ENCODE results near the gene STX2.
"Not testable (repeated sequence)": the region's sequence is repeated elsewhere in the genome, so short reads cannot be mapped to it uniquely, and the experiment has no call there.

Gene STX2

DNA sequence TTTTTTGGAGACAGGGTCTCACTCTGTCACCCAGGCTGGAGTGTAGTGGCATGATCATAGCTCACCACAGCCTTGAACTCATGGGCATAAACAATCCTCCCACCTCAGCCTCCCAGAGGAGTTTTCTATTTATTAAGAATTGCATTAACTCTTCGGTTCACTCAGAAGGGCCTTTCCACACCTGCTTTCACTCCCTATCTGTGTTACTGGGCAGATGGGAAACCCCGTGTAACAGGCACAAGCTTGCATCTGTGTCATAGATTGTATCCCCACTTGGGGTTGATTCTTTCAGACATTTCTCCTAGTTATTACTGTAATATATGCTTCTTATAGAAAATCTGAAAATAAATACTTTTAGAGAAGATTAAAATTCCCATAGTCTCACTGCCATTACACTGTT lies 38.7 kb downstream of the STX2 start:
- DNase-seq (ENCODE audit: low read depth in 2 of 2) = no peak

DNA sequence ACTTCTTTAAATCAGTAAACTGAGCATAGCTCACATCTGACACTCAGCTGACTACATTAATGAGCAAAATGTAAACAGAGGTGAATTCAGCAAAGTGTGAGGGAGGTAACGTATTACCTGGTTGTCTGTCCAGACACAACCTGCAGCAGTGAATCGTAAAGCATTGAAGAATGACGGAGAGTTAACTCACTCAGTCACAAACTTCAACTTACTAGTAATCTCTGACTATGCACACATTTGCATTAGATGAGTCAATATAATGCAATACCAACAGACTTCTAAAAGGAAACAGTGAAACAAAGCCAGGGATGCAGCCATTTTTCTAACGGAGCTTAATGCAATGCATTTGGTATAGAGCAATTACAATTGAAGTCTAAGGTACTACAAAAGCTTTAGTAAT lies 40.0 kb downstream of the STX2 start:
- no peak for DNase-seq (ENCODE audit: low read depth in 2 of 2)

DNA sequence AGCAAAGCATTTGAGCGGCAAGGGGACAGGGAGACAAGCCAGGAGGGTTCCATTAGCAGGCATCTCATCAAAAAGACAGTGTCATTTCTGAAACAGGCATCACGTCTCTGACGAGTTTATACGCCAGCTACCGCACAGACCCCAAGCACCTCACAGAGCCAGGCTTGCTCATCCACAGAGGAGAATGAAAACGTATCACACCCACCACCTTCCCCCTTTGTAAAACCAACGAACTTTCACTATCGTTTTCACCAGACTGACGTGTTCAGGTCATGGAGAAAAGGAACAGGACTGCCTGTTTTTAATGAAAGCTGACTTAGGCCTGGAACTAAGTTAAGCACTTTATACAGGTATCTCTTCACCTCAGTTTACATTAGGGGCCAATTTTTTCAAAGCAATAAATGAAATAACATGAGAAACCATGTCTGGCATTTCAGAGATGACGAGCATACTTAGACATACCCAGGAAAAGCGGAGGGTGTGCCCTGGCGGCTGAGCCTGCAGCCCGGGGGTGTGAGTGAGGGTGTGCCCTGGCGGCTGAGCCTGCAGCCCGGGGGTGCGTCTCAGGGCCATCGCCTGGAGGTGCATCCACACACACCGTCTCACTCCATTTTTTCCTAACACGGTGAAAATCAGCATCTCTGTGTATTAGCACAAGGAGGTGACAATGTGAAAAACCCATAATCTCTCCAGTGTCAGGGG lies 41.9 kb downstream of the STX2 start:
- DNase-seq (ENCODE audit: low read depth in 2 of 2) = peak; percentile 34 to 39

DNA sequence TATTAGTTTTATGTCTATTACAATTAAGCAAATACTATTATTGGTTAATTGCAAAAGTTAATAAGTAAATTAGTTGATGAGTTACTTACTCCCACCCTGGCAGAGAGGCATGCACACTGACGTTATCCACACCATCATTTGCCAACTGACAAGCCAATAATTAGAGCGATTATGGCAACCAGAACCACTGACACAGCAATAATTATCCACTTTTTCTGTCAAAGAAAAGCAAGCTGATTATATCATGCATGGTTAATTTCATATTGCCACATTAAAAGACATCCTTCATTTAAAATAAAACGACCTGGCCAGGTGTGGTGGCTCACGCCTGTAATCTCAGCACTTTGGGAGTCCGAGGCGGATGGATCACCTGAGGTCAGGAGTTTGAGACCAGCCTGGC lies 43.1 kb downstream of the STX2 start:
- DNase-seq (ENCODE audit: low read depth in 2 of 2) = no peak

DNA sequence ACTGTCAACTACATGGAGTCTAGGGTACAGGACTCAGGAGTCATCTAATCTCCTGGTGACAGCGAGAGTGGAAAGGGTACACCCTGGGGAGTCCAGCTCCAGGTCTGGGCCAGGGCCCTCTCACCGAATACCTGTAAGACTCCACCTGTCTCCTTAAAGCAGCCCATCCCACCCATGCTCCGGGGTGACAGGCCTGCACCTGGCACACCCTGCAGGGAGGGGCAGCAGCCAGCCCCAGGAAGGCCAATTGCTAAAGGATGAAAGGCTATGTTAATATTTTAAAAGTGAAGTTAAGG lies 45.5 kb downstream of the STX2 start:
- DNase-seq (ENCODE audit: low read depth in 2 of 2) = no peak

DNA sequence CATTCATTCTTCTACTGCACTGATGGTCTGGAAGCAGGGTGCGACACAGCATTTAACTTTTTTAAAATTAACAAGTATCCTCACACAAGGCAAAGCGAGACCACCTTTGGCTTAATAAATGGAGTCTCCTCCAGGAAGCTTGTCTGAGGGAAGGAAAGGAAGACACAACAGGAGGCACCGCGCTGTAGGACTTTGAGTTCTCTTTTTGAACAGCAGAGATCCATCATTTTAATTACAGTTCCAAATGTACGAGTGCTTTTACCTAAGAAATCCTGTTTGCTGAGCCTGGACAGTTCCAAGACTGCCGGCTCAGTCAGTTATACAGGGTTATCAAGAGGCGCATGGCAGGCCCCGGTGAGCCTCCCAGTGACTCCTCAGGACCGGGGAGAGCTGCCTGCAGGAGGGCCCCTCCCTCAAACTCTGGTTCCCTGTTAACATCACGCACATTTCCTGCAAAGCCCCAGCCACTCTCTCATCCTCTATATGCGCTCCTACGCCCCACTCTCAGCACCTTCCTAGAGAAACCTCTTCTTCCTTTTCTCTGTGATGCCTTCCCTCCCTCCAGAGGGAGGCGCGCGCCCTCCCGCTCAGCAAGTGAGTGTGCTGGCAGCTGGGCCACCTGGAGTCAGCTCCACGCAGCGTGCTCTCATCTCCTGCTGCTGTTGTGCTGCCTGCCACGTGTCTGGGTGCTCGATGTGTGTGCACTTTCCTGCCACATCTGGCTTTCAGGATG lies 46.1 kb downstream of the STX2 start:
- no peak for DNase-seq (ENCODE audit: low read depth in 2 of 2)

DNA sequence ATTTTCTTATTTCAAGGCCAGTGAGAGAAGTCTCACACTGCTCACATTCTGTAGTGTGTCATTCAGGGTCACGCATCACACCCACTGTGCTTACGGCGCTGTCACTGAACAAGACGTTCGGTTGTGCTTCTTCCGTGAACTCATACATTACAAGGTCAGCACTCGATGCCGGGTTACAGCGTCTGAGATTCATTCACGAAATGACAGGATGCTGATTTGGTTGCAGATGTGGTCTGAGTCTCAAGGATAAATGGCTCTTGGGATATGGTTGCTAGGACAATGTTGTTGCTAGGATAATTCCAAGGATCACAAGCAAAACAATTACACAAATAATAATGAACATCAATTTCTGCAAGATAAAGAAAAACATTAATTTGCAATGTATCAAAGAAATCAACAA lies 47.4 kb downstream of the STX2 start:
- DNase-seq (ENCODE audit: low read depth in 2 of 2) = no peak

DNA sequence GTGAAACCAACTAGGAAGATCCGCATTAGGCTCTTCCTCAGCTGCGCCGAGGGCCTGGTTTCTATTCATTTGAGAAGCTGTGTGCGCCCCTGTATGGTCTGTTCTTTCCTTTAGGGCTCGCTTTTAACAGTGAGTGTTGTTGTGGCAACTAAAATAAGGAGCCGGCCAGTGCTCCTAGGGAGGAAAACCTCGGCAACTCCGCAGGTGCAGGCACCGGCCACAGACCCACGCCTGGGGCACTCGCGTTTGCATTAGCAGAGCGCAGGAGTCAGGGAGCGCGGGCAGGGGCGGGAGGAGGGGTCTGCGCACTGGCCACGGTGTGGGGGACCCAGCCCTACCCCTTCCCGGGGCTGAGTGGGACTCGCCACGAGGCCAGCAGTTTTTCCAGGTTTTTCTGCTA lies 50.5 kb downstream of the STX2 start:
- DNase-seq (ENCODE audit: low read depth in 2 of 2) = no peak

DNA sequence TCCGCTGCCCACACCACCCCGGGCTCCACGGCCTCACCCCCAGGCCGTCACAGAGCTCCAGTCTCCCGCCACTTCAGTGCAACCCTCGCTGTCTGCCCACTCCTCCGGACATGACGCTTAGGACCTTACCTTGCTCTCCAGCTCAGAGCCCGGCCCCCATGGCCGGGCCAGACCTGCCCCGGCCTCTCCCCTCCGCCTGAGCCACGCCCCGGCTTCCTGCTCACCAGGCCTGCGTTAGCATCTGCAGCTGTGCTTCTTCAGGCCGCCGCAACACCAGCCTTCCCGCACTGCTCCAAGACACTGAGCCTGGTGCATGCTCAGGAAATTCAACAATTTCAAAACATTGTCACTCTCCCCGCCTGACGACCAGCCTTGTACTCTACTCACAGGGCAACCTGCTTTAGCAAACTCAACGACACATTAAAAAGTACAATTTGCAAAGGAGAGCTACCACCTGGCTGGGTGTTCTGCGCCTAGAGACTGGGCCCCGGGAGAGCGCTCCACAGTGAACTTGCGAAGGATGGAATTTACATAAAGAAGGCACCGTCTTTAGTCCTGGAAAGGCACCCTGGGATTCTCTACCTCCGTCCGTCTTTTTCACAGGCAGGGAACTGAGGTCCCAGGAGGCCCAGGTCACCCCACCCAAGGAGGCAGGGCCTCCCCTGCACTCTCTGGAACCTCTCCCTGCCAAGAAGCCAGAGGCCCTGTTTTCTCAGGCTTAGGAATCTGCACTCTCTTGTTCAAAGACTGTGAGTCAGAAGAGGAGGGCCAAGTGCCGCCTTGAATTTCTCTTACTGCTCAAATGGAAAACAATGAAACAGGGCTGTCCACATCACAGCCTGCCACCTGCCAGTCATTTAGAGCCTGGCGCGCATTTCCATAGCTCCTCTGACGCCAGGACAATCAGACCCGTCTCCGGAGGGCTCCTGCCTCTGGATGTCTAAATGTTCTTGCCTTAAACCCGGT lies 51.3 kb downstream of the STX2 start:
- no peak for DNase-seq (ENCODE audit: low read depth in 2 of 2)

DNA sequence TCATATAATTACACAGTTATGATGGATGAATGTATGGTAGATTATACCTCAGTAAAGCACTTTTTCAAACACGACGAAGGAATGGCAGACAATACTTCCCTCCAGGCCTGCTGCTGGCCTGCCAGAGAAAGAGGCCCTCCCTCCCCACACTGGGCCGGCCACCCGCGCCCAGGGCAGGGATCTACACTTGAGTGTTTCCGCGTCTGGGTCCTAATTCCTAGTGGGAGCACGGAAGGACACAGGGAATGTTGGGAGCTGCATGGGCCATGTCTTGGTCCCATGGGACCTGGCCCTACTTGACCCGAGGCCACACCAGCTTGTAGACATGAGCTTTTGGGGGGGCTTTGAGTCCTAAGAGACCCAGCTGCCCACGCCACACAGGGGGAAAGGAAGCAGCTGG lies 52.0 kb downstream of the STX2 start:
- DNase-seq (ENCODE audit: low read depth in 2 of 2) = no peak

DNA sequence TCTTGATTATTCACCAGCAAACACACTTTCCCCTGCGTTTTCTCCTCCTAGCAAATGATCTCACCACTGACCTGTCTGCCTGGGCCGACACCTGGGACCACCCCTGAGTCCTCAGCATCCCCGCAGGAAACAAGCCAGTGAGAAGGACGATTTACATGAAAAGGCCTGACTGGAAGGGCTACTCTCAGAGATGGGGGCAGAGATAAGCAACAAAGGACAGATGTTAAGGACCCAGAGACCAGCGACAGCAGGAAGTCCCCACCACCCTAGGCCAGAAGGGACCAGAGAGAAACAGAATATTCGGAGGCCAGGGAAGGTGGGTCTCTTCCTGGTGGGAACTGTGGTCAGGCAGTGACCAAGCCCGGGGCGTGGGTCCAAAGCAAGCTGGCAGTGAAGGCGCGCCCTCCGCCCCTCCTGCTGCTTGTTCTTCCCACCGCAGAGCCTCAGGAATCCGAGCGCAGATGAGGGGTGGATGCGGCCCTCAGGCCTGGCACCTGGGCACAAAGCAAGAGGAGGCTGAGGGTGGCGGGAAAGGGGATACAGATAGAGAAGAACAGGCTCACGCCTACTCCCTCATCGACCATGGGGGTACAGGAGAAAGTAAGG lies 55.8 kb downstream of the STX2 start:
- no peak for DNase-seq (ENCODE audit: low read depth in 2 of 2)

DNA sequence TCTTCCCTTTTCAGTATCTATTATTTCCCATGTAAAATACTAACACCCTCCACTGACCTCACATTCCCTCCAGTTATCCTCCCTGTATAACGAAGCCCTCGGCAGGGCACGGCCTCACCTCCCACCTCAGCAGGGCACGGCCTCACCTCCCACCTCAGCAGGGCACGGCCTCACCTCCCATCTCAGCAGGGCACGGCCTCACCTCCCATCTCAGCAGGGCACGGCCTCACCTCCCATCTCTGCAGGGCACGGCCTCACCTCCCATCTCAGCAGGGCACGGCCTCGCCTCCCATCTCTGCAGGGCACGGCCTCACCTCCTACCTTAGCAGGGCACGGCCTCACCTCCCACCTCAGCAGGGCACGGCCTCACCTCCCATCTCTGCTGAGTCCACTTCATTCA lies 56.8 kb downstream of the STX2 start:
- not testable (repeated sequence) for DNase-seq (ENCODE audit: low read depth in 2 of 2)

DNA sequence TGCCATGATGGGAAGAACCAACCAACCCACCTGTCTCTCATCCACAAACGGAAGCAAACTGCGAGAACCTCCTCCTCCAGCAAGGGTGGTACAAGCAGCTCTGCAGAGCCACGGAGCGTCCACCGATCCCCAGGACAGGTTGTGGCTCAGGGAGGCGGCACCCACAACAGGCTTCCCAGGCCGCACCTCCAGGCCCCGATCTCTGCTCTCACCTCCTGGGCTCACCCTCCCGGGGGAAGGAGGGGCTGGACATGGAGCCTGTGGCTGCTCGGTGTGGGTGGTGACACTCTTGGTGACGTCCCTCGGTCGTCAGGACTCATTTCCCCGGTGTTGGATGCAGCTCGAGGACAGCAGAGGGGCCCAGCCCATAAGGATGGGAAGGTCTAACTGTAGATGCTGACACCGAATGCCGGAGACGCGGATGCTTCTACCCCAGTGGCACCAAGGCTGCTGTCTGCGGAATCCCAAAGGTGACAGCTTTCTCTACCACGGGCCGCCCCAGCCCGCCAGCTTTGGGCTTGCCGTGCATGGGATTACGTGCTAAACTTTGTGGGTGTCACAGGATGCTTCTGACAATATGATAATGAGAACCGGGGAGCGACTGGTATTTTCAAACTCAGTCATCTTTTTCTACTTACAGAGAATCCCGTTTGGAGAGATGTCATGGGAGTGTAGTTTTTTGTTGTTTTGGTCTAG lies 58.0 kb downstream of the STX2 start:
- DNase-seq (ENCODE audit: low read depth in 2 of 2) = no peak

DNA sequence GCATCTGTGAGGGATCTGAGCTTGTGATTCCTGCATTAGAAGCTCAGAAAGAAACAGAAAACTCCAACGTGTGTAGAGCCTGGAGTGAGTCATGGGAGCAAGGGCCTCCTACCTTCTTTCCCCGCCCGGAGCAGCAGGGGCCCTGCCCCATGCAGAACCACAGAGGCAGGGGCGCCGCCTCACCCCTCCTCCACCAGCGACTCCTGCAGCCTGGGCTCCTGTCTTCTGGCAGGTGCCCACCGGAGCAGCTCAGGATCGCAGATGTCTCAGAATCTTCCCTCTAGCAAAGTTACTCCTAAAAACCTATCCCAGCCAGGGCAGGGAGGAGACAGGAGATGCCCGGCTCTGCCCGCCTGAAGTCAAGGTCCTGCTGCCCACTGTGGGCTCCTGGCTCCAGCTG lies 58.7 kb downstream of the STX2 start:
- no peak for DNase-seq (ENCODE audit: low read depth in 2 of 2)

DNA sequence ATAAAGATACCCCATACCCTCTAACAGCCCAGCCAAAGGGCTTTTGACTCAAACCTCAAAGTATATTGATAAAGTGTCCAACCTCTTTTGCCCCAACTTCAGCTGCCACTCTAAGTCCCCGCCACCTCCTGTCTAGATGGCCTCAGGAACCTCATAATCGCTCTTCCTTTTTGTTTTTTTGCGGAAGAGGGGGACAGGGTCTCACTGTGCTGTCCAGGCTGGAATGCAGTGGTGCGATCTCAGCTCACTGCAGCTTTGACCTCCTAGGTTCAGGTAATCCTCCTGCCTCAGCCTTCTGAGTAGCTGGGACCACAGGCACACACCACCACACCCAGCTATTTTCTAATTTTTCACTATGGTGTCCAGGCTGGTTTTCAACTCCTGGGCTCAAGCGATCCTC lies 60.3 kb downstream of the STX2 start:
- no peak for DNase-seq (ENCODE audit: low read depth in 2 of 2)

DNA sequence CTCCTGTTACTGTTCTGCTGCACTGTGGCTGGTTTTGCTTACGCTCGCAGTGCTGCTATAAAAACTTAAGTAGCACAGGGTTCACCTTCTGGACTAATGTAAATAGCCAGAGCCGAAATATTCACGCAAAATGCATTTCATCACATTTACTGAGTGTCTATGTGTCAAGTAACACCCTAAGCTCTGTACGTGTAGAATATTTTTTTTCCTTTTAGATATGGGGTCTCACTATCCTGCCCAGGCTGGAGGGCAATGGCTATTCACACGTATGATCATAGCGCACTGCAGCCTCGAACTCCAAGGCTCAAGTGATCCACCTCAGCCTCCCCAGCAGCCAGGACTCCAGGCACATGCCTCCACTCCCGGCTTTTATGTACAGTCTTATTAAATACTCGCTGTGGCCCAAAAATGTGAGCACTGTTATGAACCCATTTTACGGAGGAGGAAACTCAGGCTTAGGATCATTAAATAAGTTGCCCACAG lies 62.2 kb downstream of the STX2 start:
- no peak for DNase-seq (ENCODE audit: low read depth in 2 of 2)

DNA sequence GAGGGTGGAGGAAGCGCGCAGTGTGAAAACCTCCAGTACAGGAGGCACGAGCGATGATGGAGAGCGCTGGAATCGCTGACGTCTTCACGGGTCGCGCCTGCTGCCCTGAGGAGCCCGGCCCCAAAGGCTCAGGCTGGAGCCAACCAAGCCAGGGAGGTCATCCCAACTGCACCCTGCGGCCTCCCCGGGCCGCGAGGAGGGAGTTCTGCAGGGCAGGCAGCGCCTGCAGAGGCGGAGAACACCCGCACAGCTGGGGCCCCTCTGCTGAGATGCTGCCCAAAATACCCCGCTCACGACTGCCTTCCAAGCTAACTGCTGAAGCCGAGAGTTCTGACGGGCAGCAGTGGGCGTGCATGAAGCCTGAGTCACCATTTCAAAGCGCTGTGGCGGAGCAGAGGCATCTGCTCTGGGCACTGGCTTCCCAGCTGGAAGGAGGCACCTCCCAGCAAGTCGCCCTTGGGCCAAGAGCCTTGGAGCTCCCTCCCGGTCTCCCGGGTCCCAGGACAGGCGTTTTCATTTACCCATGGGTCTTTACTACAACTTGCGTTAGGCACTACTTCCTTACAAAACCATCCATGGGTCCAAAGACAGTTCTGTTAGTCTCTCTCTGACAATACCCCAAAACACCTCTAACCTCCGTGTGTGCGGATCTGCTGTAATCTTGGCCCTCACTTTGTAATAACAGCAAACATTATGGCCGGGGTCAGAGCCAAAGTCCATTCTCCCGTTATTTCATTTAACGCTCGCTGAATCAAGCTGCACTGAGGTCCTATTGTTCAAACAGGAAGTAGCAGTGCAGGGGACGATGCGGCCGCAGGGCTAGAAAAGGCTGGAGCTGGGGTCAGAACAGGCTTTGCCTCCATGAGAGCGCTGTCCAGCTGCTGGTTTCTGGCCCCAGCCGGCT lies 62.8 kb downstream of the STX2 start:
- DNase-seq (ENCODE audit: low read depth in 2 of 2) = peak; percentile 57 to 66

DNA sequence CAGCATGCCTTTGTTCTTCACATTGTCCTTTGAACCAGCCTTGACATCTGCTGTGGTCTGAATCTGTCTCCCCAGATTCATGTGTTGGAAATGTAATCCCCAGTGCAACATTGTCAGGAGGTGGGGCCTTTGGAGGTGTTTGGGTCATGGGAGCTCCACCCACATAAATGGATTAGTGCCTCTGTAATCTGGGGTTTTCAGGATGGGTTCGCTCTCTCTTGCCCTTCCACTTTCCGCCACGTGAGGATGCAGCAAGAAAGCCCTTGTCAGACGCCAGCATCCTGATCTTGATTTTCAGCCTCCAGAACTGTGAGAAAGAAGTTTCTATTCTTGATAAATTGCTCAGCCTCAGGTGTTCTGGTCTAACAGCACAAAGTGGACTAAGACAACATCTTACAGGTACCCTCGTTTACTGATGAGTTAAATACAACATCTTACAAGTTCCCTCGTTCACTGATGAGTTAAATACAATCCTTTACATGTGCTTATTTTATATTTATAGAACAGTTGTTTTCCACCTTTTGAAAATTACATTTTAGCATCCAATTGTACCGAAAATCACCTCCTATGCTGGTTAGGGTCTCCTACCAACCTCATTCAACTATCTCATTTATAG lies 68.5 kb downstream of the STX2 start:
- DNase-seq (ENCODE audit: low read depth in 2 of 2) = no peak

DNA sequence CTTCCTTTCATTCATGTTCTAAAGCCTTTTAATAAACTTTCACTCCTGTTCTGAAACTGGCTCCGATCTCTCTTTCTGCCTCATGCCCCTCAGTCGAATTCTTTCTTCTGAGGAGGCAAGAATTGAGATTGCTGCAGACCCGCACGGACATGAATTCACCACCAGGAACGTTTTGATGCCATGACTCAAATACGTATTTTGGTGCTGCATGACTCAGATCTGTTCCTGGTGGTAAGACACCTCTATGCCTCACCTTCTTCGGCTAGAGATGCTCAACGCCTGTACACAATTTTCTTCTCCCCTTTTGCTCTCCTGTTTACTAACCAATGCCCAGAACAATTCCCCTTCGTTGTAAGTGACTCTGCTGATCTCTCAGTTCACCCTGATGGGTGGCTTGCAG lies 70.9 kb downstream of the STX2 start:
- DNase-seq (ENCODE audit: low read depth in 2 of 2) = no peak

DNA sequence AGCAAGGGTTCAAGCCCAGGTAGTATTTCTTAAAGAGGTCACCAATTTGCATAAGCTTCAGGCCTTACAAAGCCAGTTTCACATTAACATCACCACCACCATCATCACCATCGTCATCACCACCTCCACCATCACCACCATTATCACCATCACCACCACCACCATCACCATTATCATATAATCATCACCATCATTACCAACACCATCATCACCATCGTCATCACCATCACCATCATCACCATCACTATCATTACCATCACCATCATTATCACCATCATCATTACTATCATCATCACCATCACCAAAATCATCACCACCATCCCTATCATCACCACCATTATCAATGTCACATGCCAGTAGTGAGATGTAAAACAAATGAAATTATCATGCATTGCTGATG lies 72.6 kb downstream of the STX2 start:
- DNase-seq (ENCODE audit: low read depth in 2 of 2) = no peak
